Measurements from ENCODE around the gene PFN2. TPM values are rescaled to one million over a fixed set of nuclear protein-coding genes. Genes with fewer than 3 reads are reported as not detected.
"Not testable (repeated sequence)": the region's sequence is repeated elsewhere in the genome, so short reads cannot be mapped to it uniquely, and the experiment has no call there.

PFN2 gene
- polyA plus RNA-seq, 1 experiment = 659 TPM

DNA sequence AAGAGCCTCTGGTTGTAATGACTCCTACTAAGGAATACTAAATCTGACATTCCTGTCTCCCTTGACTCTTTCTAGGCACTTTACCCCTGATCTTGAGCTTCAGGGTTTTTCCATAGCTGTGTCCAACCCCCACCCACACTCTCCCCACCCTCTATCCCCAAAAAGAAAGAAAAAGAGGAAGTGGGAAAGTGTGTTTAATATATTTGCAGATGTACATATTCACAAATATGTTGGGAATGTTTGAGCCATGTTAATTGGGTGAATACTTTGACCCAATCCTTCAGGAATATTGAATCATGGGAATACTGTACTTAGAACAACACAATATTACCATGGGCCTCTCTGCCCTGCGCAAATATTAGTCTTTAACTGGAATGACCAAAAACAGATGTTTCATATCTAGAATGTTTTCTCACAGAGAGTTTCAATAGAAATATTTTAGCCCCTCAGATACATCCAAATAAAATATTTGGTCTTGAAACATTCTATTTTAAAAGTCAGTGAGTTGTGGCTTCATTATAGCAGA is 19.8 kb upstream of the PFN2 start:
- Histone ChIP-seq H3K4me3 (ENCODE audit: low read depth, low read length) (no peak overlapping the region), H3K27me3 (ENCODE audit: control insufficient read depth, insufficient read depth, low read length) (no peaks in the 10 kb centered on the region), H3K9me3 (ENCODE audit: control insufficient read depth, insufficient read depth, low read length) (peaks cover 8% of the 10 kb centered on the region; the same call in 1 of the 2 replicates), H3K27ac (ENCODE audit: low read depth, low read length) (no peak overlapping the region)
- DNase-seq (ENCODE audit: low read depth, low spot score) = no peak
- CTCF ChIA-PET = no interaction called here
- POLR2A ChIA-PET = no interaction called here
- TF ChIP-seq, protein P1, sequence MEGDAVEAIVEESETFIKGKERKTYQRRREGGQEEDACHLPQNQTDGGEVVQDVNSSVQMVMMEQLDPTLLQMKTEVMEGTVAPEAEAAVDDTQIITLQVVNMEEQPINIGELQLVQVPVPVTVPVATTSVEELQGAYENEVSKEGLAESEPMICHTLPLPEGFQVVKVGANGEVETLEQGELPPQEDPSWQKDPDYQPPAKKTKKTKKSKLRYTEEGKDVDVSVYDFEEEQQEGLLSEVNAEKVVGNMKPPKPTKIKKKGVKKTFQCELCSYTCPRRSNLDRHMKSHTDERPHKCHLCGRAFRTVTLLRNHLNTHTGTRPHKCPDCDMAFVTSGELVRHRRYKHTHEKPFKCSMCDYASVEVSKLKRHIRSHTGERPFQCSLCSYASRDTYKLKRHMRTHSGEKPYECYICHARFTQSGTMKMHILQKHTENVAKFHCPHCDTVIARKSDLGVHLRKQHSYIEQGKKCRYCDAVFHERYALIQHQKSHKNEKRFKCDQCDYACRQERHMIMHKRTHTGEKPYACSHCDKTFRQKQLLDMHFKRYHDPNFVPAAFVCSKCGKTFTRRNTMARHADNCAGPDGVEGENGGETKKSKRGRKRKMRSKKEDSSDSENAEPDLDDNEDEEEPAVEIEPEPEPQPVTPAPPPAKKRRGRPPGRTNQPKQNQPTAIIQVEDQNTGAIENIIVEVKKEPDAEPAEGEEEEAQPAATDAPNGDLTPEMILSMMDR (IDR thresholded peaks at IDR 0.05; ENCODE audit: low read depth, low read length) = no peak

DNA sequence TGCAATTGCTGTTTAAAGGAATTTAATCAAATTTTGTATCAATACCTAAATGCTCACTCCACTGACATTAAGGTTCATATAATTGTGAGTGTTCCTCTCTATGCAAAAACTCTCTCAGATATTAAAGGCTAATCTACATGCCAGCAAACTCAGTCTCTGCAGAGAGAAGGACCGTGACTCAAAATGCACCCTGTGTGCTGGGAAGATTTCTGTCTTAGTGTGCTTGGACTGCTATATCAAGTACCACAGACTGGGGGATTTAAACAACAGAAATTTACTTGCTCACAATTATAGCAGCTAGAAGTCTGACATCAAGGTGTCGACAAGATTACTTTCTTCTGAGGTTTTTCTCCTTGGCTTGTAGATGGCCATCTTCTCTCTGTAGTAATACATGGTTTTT is 18.6 kb upstream of the PFN2 start:
- no peak overlapping the region for H3K4me3 ChIP-seq (ENCODE audit: low read depth, low read length)
- DNase-seq (ENCODE audit: low read depth, low spot score) = no peak
- ChIA-PET CTCF (no interaction called here), POLR2A (no interaction called here)
- TF ChIP-seq, protein P1 (IDR thresholded peaks at IDR 0.05; ENCODE audit: low read depth, low read length) = no peak
- H3K27ac ChIP-seq (ENCODE audit: low read depth, low read length) = no peak overlapping the region
- no peaks in the 10 kb centered on the region for H3K27me3 ChIP-seq (ENCODE audit: control insufficient read depth, insufficient read depth, low read length)
- peaks cover 8% of the 10 kb centered on the region; the same call in 1 of the 2 replicates for H3K9me3 ChIP-seq (ENCODE audit: control insufficient read depth, insufficient read depth, low read length)

DNA sequence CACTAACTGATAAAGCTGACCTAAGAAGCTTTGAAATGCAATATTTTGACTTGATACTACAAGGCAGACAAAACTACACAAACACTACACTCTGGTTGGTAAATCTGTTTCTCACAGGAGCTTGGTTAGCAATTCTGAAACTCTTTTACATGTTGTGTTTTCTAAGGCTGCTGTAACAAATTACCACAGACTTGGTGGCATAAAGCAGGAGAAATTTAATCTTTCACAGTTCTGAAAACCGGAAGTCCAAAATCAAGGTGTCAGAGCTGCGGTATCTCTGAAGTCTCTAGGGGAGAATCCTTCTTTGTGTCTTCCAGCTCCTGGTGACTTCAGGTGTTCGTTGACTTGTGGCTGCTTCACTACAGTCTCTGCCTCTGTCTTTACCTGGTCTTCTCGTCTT is 12.9 kb upstream of the PFN2 start:
- no peak overlapping the region for H3K4me3 ChIP-seq (ENCODE audit: low read depth, low read length)
- H3K27ac ChIP-seq (ENCODE audit: low read depth, low read length) = no peak overlapping the region
- H3K9me3 ChIP-seq (ENCODE audit: control insufficient read depth, insufficient read depth, low read length) = no peaks in the 10 kb centered on the region; the same call in none of the 2 replicates
- no peaks in the 10 kb centered on the region for H3K27me3 ChIP-seq (ENCODE audit: control insufficient read depth, insufficient read depth, low read length)
- CTCF ChIA-PET = no interaction called here
- DNase-seq (ENCODE audit: low read depth, low spot score) = no peak
- POLR2A ChIA-PET = no interaction called here
- TF ChIP-seq, protein P1 (IDR thresholded peaks at IDR 0.05; ENCODE audit: low read depth, low read length) = no peak

DNA sequence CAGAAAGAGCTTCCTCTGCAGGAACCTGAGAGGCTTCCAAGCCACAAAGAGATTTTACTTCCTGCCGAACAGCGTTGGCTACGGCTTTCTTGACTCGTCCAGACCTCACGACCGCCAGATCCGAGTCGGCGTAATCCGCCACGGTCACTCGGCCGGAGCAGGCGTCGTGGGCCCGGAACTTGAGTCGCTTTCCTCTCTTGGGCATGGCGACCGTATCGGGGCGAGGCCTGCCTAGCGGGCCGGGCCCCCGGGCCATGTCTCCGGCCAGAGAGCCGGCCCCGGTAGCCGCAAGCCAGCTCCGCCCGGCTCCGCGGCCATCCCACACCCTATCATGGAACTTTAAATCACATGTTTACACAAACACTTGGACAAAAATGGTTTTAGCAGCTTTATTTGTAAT is 12.4 kb upstream of the PFN2 start:
- CTCF ChIA-PET = not testable (repeated sequence)

DNA sequence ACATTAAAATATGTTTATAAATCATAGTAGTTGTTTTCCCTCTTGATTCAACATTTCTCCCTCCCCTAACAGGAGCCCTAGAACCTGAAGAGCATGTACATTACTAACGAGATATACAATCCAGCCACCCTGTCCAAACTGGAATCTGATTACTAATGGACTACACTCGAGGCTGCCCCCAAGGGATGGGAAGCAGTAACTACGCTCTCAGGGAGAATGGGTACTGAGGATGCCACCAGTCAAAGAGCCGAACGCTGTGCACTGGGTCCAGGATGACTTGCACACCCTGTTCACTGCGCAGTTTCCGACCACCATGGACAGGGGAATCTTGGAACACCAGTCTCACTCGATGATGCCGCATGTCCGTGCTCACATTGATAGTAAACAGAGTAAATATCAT is 11.3 kb upstream of the PFN2 start:
- H3K4me3 ChIP-seq (ENCODE audit: low read depth, low read length); H3K27me3 ChIP-seq (ENCODE audit: control insufficient read depth, insufficient read depth, low read length); POLR2A ChIA-PET; DNase-seq (ENCODE audit: low read depth, low spot score); H3K9me3 ChIP-seq (ENCODE audit: control insufficient read depth, insufficient read depth, low read length); CTCF ChIA-PET; H3K27ac ChIP-seq (ENCODE audit: low read depth, low read length): not testable (repeated sequence)

More for the DNA sequence above, 12.4 kb upstream of the PFN2 start:
- H3K9me3 ChIP-seq (ENCODE audit: control insufficient read depth, insufficient read depth, low read length); DNase-seq (ENCODE audit: low read depth, low spot score); POLR2A ChIA-PET; H3K4me3 ChIP-seq (ENCODE audit: low read depth, low read length); H3K27ac ChIP-seq (ENCODE audit: low read depth, low read length); H3K27me3 ChIP-seq (ENCODE audit: control insufficient read depth, insufficient read depth, low read length): not testable (repeated sequence)

DNA sequence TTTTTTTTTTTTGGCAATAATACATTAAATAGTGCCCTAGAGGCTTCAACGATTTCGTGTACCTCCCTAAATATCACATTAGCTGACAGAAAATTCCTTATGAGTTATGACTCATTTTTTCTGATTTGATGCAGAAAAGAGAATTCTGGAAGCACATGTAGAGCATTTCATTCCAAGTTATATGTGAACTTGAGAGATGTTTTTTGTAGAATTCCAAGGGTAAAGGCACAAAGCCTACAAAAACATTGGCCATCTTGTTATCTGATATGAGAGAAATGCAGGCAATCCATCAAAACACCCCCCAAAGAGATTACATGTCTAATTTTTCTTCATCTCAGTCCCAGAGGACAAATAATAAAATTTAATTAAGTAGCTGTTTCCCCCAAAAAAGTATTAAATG is 6.7 kb upstream of the PFN2 start:
- H3K9me3 ChIP-seq (ENCODE audit: control insufficient read depth, insufficient read depth, low read length) = no peaks in the 10 kb centered on the region; the same call in 1 of the 2 replicates
- H3K27ac ChIP-seq (ENCODE audit: low read depth, low read length) = no peak overlapping the region
- no peak for DNase-seq (ENCODE audit: low read depth, low spot score)
- ChIA-PET POLR2A (no interaction called here), CTCF (interaction anchor here (0.9 kb wide), 1 partner anchor 207 kb away, joined by 4 read pairs; no protein-coding TSS in a partner anchor)
- TF ChIP-seq, protein P1 (IDR thresholded peaks at IDR 0.05; ENCODE audit: low read depth, low read length) = no peak
- no peaks in the 10 kb centered on the region for H3K27me3 ChIP-seq (ENCODE audit: control insufficient read depth, insufficient read depth, low read length)
- no peak overlapping the region for H3K4me3 ChIP-seq (ENCODE audit: low read depth, low read length)
